Posterior vena cava (tissue), 2 donors: Measurements from ENCODE around the gene RINL. TPM values are rescaled to one million over a fixed set of nuclear protein-coding genes. Genes with fewer than 3 reads are reported as not detected.

Source experiments
- DNase-seq: peaks from one replicate; pipeline ENCODE4 v3.0.0-alpha.2; 2020; ENCODE audit warnings: low spot score
- intact Hi-C, 2 donors: fragments of 100-400 bp; cut with DNase I; formaldehyde crosslinking; loops; one replicate each; pipeline versions ENCODE4 v1.14.1 to v1.14.2; 2022 to 2023
- long read RNA-seq, 2 donors: library from polyadenylated mRNA; unstranded; transcript quantifications; one replicate each; pipeline ENCODE4 v2.0.0, GENCODE V29; 2020 to 2021
- total RNA-seq, 2 donors: library from RNA; stranded (reverse); fragmentation: NEBNext Ultra II Directional; extraction: Animal tissue kit (Norgen Biotek cat#: 25700); gene quantifications; one replicate each; pipeline ENCODE4 v1.2.1, GENCODE V29; 2021
- donor health status: DM: yes; HTN: yes; CAD: no.
- donor health status: DM: yes; HTN: yes; CAD: no.

Gene RINL, protein sequence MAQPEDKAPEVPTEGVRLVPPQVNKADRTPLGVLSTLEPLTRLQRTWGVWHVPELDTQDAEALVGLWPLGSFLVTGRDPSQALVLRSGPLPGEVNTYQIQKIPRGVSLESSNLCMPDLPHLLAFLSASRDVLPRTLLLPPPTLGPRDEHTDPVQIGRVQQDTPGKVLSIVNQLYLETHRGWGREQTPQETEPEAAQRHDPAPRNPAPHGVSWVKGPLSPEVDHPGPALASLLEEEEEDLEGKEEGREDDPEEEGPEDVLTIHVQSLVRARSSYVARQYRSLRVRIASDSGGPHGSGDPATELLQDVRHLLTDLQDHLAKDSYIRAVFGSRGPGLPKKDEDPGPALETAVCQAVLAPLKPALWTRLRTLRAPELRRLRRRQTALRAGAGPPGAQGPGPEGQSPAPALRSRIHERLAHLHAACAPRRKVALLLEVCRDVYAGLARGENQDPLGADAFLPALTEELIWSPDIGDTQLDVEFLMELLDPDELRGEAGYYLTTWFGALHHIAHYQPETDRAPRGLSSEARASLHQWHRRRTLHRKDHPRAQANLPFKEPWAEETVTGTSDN
- total RNA-seq = 1 to 10 TPM; 5.8 to 6.1 TPM
- long read RNA-seq, donor 1, partial matches to known transcripts = 1 of 3 reads
- long read RNA-seq, donor 1, other reads (novel, unspliced or antisense) = 2 of 3 reads
- long read RNA-seq, donor 2, partial matches to known transcripts = 2 of 3 reads
- long read RNA-seq, donor 2, other reads (novel, unspliced or antisense) = 0 of 3 reads

DNA sequence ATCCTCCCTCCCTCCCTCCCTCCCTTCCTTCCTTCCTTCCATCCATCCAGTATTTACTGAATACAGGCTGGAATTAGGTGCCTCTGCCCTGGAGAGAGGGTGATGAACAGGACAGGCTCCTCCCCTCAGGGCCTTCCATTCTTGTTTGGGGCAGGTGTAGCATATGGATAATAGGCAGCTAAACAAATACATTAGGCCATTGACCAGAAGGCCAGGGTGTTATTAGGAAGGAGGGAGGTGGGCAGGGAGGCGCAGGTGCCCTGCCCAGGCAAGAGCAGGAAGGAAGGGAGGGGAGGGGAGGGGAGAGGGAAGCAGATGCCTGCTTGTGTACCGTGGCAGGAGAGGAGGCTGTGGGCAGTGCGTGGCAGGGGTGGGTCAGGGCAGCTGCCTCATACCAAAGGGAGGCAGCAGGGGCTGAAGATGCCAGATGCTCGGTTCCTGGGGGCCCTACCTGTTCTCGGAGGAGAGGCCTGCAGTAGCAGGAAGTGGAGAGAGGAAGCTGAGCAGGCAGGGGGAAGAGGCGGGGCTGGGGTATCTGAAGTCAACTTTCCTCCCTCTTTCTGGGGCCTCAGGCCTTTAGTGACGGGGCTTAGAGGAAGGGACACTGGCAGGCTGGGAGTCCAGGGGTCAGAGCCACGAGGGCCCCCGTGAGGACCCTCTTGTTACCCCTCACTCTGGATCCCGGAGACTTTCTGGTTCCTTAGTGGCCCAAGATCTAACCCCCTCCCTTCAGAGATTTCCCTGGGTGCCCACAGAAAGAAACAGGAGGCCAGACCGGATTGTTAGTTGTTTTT lies at the start of gene RINL:
Gene RINL (minus strand): TSS at position 495 of the 794 bp plus-strand sequence. CDS start 1,533 bp downstream, outside the sequence.
- DNase-seq = no peak
- intact Hi-C loops = loop anchor here in 1 of 2 donors (2.0 kb wide), 1 partner anchor 25 kb away; no protein-coding TSS in a partner anchor

DNA sequence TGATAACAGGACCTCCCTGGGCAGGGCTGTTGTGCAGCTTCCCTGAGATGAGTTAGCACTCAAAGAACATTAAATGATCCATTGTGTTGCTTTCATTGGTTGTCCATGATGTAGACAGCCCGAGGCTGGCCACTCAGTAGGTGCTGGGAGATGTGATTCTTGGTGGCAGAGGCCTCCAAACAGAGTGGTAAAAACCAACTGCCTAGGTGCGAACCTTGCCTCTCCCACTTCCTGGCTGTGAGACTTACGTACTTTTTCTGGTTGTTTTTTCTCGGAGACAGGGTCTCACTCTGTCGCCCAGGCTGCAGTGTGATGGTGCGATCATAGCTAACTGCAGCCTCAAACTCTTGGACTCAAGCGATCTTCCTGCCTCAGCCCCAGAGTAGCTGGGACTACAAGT lies 46.3 kb upstream of the RINL start:
- intact Hi-C loops = loop anchor here in 1 of 2 donors (5.0 kb wide), 1 partner anchor 878 kb away; no protein-coding TSS in a partner anchor
- peak; percentile 28 for DNase-seq

DNA sequence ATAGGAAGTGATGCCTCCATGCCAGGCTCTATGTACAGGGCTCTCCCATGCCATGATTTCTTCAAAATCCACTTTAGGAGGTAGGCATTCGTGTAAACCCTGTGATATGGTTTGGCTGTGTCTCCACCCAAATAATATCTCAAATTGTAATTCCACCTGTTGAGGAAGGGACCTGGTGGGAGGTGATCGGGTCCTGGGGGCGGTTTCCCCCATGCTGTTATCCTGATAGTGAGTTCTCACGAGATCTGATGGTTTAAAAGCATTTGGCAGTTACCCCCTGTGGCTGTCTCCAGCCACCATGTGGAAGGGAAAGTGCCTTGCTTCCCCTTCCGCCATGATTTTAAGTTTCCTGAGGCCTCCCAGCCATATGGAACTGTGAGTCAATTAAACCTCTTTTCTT lies 44.4 kb upstream of the RINL start:
- DNase-seq = peak; percentile 42
- intact Hi-C loops = loop anchor here in 1 of 2 donors (5.0 kb wide), 1 partner anchor 880 kb away; no protein-coding TSS in a partner anchor

DNA sequence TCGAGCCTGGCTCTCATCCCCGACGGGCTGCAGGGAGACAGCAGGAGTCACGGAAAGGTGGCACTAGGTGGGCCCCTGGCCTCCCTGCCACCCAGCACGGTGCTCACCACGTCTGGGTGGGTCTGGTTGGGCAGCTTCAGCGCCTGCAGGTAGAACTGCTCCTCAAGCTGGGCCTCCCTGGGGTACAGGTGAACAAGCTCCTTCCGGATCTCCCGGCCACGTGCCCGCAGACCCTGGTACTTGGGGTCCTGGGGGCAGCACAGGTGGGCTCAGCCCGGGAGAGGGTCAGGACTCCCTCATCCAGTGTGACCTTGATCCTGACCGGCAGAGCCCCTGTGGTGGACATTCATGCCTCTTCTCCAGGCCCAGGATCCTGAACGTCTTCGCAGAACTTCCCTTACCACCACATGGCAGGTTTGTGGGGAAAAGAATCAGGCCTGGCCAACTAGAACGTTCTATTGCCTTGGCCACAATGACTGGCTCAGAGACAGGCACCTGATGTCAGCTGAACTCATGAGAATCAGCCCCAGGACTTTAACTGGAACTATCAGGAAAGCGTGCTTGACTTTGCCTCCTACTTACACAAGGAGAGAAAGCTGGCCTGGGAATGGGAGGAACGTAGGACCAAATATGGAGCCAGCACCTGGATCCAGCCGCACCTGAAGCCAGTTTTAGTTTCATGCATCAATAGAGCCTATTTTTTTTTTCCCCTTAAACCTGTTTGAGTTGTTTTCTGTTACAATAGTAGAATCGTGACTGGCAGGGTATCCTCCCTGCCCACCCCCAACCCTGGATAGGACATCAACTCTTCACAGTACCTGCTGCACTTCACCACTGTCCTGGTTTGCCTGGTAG lies 43.6 kb upstream of the RINL start:
- peak; percentile 72 for DNase-seq
- intact Hi-C loops = loop anchor here in 1 of 2 donors (5.0 kb wide), 1 partner anchor 881 kb away; no protein-coding TSS in a partner anchor

DNA sequence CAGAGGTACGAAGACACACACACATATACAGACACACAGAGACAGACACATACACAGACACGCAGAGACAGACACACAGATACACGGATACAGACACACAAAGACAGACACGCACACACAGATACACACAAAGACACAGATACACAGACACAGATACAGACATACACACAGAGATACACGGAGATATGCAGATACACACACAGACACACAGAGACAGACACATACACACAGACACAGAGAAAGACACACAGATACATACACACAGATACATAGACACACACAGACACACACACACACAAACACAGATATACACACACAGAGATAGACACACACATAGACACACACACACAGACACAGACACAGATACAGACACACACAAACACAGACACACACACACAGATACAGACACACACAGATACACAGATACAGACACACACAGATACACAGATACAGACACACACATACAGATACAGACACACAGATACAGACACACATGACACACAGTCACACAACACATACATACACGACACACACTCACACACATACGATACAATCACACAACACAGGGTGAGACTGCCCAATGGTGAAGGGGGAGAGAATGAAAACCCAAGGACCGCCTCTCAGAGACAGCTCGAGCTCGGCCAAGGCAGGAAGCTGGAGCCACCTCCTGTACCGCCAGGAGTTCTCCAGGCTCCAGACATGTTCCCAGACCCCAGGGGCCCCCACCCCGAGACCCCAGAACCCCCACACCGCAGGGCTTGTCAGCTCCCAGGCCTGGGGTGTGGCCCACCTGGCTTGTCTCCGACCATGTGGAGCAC lies 42.7 kb upstream of the RINL start:
- no peak for DNase-seq

DNA sequence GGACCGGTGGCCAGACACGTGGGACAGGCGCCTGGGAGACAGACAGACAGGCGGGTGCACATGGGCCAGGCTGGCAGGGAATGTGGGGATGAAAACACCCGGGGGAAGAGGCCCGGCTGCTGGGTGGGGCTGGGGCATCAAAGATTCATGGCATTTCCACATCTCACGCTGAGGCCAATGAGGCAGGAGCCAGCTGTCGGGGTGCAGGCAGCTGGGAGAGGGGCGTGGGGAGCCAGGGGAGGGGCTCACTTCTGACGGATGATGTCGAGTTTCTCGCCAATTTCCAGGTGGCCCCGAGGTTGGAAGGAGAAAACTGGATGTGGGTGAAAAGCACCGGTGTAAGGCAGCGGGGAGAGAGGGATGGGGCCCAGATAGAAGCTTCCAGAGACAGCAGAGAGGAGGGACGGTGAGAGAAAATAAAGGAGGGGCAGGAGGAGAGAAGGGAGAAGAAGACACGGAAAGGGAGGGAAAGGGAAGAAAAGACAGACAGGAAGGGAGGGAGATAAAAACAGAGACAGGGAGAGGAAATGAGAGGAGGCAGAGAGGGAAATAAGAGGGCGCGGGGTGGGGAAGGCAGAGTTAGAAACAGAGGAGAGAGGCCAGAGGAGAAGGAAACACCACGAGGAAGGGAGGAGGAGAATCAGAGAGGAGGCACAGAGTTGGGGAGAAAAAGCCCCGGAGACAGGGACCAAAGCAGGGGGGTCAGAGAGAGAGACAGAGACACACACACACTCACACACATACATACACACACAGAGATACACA lies 41.9 kb upstream of the RINL start:
- intact Hi-C loops = loop anchor here in 1 of 2 donors (5.0 kb wide), 1 partner anchor 882 kb away; no protein-coding TSS in a partner anchor

More for the DNA sequence above, 42.7 kb upstream of the RINL start:
- intact Hi-C loops = loop anchor here in 1 of 2 donors (5.0 kb wide), 1 partner anchor 881 kb away; no protein-coding TSS in a partner anchor

DNA sequence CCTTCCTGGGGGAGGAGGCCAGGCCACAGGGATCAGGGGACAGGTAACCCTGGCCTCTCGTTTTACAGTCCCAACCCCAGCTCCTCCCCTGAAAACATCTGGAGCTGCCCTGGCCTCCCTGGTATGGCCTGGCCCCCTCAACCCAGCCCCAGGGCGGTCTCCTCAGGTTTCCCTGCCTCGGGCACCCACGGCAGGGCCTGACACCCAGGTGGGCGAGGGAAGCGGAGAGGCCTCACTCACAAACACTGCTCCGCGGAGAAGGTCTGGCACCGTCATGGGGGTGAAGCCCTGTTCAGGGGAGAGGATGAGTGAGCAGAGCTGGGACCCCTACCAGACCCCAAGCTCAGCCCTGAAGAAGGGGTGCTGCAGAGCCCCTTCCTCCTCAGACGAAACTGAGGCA lies 40.5 kb upstream of the RINL start:
- DNase-seq = peak; percentile 62

More for the DNA sequence above, 41.9 kb upstream of the RINL start:
- peak; percentile 58 for DNase-seq

DNA sequence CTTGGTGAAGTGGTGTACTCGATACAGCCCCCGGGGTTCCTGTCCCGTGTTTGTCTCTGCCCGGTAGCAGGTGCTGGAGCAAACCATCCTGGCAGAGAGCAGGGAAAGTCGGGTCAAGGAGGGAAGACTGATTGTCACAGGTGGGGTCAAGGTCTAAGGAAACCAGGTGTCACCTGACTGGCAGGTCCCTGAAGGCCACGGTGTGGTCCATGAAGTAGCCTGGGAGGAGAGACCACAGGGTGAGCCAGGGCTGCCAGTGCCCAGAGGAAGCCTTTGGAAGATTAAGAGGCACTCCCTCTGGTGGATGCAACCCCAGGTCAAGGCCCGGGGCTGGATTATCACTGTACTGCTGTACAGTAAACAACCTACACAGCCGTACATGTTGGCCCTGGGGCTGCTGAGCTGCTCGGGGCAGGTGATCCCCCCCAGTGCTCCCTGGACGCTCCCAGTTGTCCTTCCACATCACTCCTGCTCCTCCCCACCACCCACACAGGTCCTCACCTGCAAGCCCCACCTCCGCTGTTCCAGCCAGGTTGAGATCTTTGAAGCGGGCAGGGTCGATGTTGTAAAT lies 39.9 kb upstream of the RINL start:
- intact Hi-C loops = no loop called here
- DNase-seq = peak; percentile 73

More for the DNA sequence above, 40.5 kb upstream of the RINL start:
- intact Hi-C loops = no loop called here

DNA sequence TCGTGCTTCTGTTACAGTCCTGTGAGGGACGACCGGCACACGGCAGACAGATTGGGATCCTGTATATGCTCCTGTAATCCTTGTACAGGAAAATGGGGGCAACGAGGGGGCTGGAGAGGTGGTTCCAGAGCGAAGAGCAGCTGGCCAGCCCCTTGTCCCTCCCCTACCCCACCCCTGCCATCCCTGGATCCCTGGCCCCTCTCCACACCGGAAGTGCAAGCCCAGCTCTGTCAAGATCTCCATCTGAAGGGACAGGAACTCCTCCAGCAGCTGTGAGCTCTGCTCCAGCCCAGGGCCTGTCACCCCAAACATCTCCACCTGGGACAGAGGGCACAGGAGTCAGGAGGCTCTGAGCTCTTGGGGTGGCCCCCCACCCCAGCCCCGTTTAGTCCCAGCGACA lies 39.4 kb upstream of the RINL start:
- intact Hi-C loops = no loop called here
- DNase-seq = no peak

DNA sequence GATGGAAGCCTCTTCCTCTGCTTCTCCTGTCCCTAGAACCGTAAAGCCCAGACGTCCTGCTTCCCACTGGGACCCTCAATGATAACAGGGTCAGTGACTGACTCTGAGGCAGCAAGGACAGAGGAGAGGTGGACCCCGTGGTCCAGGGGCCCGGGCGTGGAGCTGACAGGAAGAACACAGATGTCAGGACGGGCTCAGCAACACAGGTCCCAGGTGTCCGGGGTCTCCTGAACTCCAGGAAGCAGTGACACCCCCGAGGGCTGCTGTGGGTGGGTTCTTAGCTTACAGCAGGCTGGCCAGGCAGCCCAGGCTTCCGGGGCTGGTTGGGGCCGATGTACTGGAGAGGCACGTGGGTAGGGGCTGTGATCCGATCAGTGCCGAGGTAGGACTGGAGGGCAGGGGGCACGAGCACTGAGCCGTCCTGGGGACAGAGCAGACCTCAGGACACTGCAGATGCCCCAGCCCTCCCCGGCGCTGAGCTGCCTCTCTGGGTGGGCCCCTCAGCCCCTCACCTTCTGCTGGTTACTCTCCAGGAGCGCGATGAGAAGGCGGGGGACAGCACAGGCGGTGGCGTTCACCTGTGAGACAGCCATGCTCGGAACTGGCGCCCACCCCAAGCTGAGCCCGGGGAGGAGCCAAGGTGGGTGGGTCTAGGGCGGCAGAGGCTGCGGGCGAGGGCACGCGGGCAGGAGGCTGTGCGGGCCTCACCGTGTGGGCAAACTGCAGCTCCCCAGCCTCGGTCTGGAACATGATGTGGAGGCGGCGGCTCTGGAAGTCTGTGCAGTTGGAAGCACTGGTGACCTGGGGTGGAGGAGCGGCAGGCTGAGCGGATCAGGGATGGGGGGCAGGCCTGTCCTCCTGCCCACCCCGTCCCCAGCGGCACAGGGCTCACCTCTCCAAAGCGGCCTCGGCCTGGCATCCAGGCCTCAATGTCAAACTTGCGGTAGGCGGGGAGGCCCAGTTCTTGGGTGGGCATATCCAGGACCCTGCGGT lies 37.5 kb upstream of the RINL start:
- DNase-seq = peak; percentile 70
- intact Hi-C loops = no loop called here

DNA sequence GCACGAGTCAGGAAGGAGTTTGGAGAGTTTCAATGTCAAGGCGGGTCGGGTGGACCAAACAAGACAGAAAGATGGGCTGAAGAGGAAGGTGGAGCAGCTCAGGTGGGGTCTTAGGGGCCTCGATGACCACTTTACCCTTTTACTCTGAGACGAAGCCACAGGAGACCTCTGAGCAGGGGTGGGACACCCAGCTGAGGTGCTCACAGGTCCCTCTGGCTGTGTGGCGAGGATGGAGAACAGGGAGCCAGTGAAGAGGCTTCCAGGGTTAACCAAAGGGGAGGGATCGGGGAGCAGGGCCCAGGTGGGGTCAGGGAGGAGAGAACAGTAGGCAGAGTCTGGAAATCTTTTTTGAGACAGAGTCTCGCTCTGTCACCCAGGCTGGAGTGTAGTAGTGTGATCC lies 35.9 kb upstream of the RINL start:
- intact Hi-C loops = no loop called here
- peak; percentile 57 for DNase-seq

DNA sequence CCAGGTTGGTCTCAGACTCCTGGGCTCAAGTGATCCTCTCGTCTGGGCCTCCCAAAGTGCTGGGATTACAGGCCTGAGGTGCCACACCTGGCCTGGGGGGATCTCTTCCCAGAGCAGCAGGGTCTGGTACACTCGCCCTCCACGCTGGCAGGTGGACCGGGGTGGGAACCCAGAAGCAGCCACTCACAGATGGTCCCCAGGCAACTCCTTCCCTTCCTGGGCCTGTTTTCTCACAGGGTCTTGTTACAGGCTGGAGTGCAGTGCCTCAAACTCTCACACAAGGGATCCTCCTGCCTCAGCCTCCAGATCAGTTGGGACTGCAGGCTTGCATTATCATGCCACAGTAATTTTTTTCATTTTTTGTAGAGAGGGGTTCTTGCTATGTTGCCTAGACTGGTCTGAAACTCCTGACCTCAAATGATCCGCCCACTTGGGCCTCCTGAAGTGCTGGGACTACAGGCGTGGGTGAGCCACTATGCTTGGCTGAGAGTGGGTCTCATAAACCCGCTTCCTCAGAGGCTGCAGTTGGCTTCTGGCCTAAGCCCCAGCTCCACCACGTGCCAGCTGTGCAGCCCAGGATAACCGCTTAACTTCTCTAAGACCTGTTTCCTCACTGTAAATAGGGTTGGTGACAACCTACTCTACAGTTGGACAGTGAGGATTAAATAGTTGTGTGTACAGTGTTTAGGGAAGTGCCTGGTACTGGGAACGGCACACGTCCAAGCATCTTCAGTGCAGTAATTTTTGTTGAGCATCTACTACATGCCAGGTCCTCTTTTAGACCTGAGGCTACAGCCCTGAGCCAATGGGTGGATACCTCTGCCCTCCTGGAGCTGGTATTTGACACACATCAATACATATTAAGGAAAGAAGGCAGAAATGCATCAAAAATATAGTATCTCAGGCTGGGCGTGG lies 34.8 kb upstream of the RINL start:
- no peak for DNase-seq
- intact Hi-C loops = no loop called here

DNA sequence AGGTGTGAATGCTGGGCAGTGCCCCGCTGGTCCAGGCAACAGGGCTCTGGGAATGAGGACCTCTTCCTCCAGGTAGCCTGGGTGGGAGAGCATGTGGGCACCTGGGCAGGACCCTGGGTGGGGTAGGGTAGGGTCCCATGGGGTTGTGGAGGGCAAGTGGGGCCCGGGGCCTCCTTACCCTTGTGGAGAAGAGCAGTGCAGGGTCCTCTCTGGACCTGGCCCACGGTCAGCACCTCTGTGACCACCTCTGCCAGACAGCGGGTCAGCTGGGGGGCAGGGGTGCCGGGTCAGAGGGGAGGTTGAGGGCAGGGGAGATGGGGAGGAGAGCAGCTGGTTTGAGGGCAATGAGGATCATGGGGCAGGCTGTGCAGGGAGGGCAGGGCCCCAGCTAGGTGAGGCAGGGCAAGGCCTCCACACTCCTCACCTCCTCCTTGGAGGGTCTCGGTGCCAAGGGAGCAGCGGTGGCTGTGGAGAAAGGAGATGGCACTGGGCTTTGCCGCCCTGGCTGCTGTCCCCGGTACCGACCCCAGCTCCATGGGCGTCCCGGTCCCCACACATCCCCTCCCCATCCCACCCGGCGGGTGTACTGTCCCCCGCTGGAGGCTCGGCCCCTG lies 33.4 kb upstream of the RINL start:
- intact Hi-C loops = no loop called here
- no peak for DNase-seq

DNA sequence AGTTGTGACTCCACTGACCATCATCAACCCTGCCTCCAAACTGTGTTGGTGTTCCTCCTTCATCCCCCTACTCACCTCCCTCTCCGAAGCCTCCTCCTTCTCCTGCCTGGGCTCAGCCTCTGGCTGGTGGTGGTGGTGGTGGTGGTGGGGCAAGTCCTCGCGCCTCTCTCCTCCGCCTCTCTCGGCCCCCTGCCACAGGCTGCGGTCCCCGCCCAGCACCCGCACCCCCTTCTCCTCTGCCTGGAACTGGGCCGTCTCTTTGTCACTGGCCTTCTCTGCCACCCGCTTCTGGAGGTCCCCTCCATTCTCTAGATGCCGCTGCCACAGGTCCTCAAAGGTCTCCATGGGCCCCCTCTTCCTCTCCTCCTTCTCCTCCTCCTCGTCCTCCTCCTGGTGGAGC lies 32.4 kb upstream of the RINL start:
- intact Hi-C loops = no loop called here
- no peak for DNase-seq
